GM21390 (cell line): Measurements from ENCODE around the gene VMP1.
"Not testable (repeated sequence)": the region's sequence is repeated elsewhere in the genome, so short reads cannot be mapped to it uniquely, and the experiment has no call there.

ENCODE experiments used
- ATAC-seq: cut with Tn5 transposase; IDR thresholded peaks from one replicate; pipeline ENCODE4 v1.9.1; 2021; ENCODE audit not compliant: unreplicated experiment

Gene VMP1

GRCh38 chr17:59753522-59754467 is 46.3 kb downstream of the VMP1 start:
- ATAC-seq = peak; percentile 61

- ATAC-seq = no peak
Measured at GRCh38 chr17:59754552-59754951, 47.1 kb downstream of the VMP1 start.

- not testable (repeated sequence) for ATAC-seq
Measured at GRCh38 chr17:59755069-59755468, 47.6 kb downstream of the VMP1 start.

GRCh38 chr17:59756236-59756818 is 48.9 kb downstream of the VMP1 start:
- no peak for ATAC-seq

GRCh38 chr17:59757043-59757442 is 49.6 kb downstream of the VMP1 start:
- no peak for ATAC-seq

GRCh38 chr17:59757470-59757869 is 50.0 kb downstream of the VMP1 start:
- ATAC-seq = no peak

- no peak for ATAC-seq
Measured at GRCh38 chr17:59757881-59758385, 50.5 kb downstream of the VMP1 start.

GRCh38 chr17:59758998-59759651 is 51.7 kb downstream of the VMP1 start:
- ATAC-seq = not testable (repeated sequence)

- ATAC-seq = no peak
Measured at GRCh38 chr17:59760160-59760559, 52.7 kb downstream of the VMP1 start.

- no peak for ATAC-seq
Measured at GRCh38 chr17:59761385-59762048, 54.1 kb downstream of the VMP1 start.

GRCh38 chr17:59762049-59762823 is 54.8 kb downstream of the VMP1 start:
- ATAC-seq = no peak

GRCh38 chr17:59762824-59763374 is 55.4 kb downstream of the VMP1 start:
- ATAC-seq = no peak

- no peak for ATAC-seq
Measured at GRCh38 chr17:59763861-59764260, 56.4 kb downstream of the VMP1 start.

GRCh38 chr17:59764292-59764741 is 56.9 kb downstream of the VMP1 start:
- ATAC-seq = no peak

GRCh38 chr17:59765038-59765437 is 57.6 kb downstream of the VMP1 start:
- no peak for ATAC-seq

- ATAC-seq = no peak
Measured at GRCh38 chr17:59766491-59766890, 59.0 kb downstream of the VMP1 start.

GRCh38 chr17:59767176-59767575 is 59.7 kb downstream of the VMP1 start:
- ATAC-seq = no peak

GRCh38 chr17:59769887-59770286 is 62.4 kb downstream of the VMP1 start:
- ATAC-seq = no peak

- no peak for ATAC-seq
Measured at GRCh38 chr17:59771093-59771492, 63.6 kb downstream of the VMP1 start.

- no peak for ATAC-seq
Measured at GRCh38 chr17:59775786-59776350, 68.4 kb downstream of the VMP1 start.
